GM12878 (cell line): ENCODE results near the gene DOCK7. TPM values are rescaled to one million over a fixed set of nuclear protein-coding genes. Genes with fewer than 3 reads are reported as not detected.

ENCODE experiments used
- ATAC-seq: fragments of 200-7000 bp; cut with Tn5 transposase; 3 replicates; pipeline ENCODE4 v1.9.1; 2020; ENCODE audit warnings: mild to moderate bottlenecking, moderate library complexity
- BruUV-seq: library from RNA; stranded (reverse); fragments of 400-500 nt; replicated peaks from 2 replicates; lab custom pipeline; 2021; lab: Mats Ljungman, UMichigan
- CTCF ChIA-PET: fragments of 300-600 bp; sonication (Branson Sonifier 250); formaldehyde crosslinking; extraction: SDS; loops from one replicate; lab custom pipeline; 2021; ENCODE audit warnings: inconsistent platforms; lab: Yijun Ruan, JAX
- POLR2A ChIA-PET: fragments of 350-600 bp; formaldehyde crosslinking; extraction: SDS; loops from one replicate; lab custom pipeline; 2021; ENCODE audit warnings: inconsistent platforms; lab: Charles Lee
- RAD21 ChIA-PET: fragments of 300-600 bp; sonication (Branson Sonifier 250); formaldehyde crosslinking; loops from one replicate; lab custom pipeline; 2023; ENCODE audit warnings: antibody characterized with exemption; ENCODE audit not compliant: unreplicated experiment; lab: Charles Lee
- SMC1A ChIA-PET: fragments of 300-600 bp; sonication (Branson Sonifier 250); formaldehyde crosslinking; loops from one replicate; lab custom pipeline; 2023; ENCODE audit not compliant: unreplicated experiment, uncharacterized antibody; lab: Charles Lee
- DNase-seq: peaks from one replicate; pipeline ENCODE4 v3.0.0-alpha.2; 2011; ENCODE audit warnings: low read depth, low spot score
- FAIRE-seq: peaks from 3 replicates; lab custom pipeline; 2011; peaks lifted over from hg19 to GRCh38; lab: Jason Lieb, UNC
- H2AFZ ChIP-seq: 2 replicates; pipeline ENCODE4 v1.6.0; 2011; ENCODE audit warnings: low read depth, low read length, control low read depth; ENCODE audit not compliant: control insufficient read depth
- H3K27ac ChIP-seq: 2 replicates; pipeline ENCODE4 v1.5.1; 2011; ENCODE audit warnings: control low read depth; ENCODE audit not compliant: control insufficient read depth, insufficient read depth
- H3K27me3 ChIP-seq, 2 experiments: replicated peaks in 1 of 2; 2 replicates each; pipeline versions ENCODE4 v1.6.0 to v1.6.1; 2011; ENCODE audit warnings: low read length in 1 of 2; ENCODE audit not compliant: control insufficient read depth in 2 of 2, insufficient read depth in 2 of 2
- H3K36me3 ChIP-seq, 2 experiments: 2 replicates each; pipeline ENCODE4 v1.5.1; 2011; ENCODE audit warnings: low read length in 1 of 2; ENCODE audit not compliant: control insufficient read depth in 2 of 2, insufficient read depth in 2 of 2
- H3K4me1 ChIP-seq: 2 replicates; pipeline ENCODE4 v1.6.1; 2011; ENCODE audit warnings: mild to moderate bottlenecking, low read length, moderate library complexity, mixed read lengths; ENCODE audit not compliant: control insufficient read depth, insufficient read depth
- H3K4me2 ChIP-seq: 2 replicates; pipeline ENCODE4 v1.6.0; 2011; ENCODE audit warnings: control low read depth; ENCODE audit not compliant: control insufficient read depth, insufficient read depth
- H3K4me3 ChIP-seq: fragments of 200-600 bp; sonication (generic); 2 replicates; pipeline ENCODE4 v1.5.1; 2016
- H3K79me2 ChIP-seq: 2 replicates; pipeline ENCODE4 v1.6.0; 2011; ENCODE audit warnings: low read length; ENCODE audit not compliant: control insufficient read depth, insufficient read depth
- H3K9ac ChIP-seq: 2 replicates; pipeline ENCODE4 v1.8.0; 2011; ENCODE audit warnings: low read length, control low read depth, mixed read lengths; ENCODE audit not compliant: control insufficient read depth, insufficient read depth
- H3K9me3 ChIP-seq: replicated peaks from 3 replicates; pipeline ENCODE4 v1.5.1; 2011; ENCODE audit warnings: mild to moderate bottlenecking, low read length; ENCODE audit not compliant: control insufficient read depth, insufficient read depth
- H4K20me1 ChIP-seq: 2 replicates; pipeline ENCODE4 v1.6.0; 2011; ENCODE audit not compliant: control insufficient read depth, insufficient read depth
- BHLHE40 ChIP-seq, 2 experiments: fragments of 450-650 bp in 1 of 2; IDR thresholded peaks; 2 replicates each; pipeline ENCODE4 v1.6.1; 2011 to 2017; ENCODE audit warnings: low read depth in 2 of 2, borderline replicate concordance in 1 of 2, improper control_type of control experiment in 1 of 2, low read length in 1 of 2, mild to moderate bottlenecking in 1 of 2
- CBFB ChIP-seq: IDR thresholded peaks from 2 replicates; pipeline ENCODE4 v1.6.1; 2016; ENCODE audit warnings: antibody characterized with exemption, low read depth
- CHD2 ChIP-seq: IDR thresholded peaks from 2 replicates; pipeline ENCODE4 v1.6.1; 2011; ENCODE audit warnings: low read depth, low read length, improper control_type of control experiment, borderline replicate concordance
- CREB1 ChIP-seq: IDR thresholded peaks from 2 replicates; pipeline ENCODE4 v1.6.1; 2012; ENCODE audit warnings: low read depth, mild to moderate bottlenecking, inconsistent platforms
- CREM ChIP-seq: IDR thresholded peaks from 2 replicates; pipeline ENCODE4 v1.6.1; 2014; ENCODE audit warnings: antibody characterized with exemption, low read depth
- EZH2 ChIP-seq: IDR thresholded peaks from 2 replicates; pipeline ENCODE4 v1.6.1; 2012; ENCODE audit warnings: low read depth, mild to moderate bottlenecking, control low read depth, inconsistent platforms, low read length, borderline replicate concordance; ENCODE audit not compliant: control insufficient read depth
- FOXM1 ChIP-seq: IDR thresholded peaks from 2 replicates; pipeline ENCODE4 v1.6.1; 2012; ENCODE audit warnings: low read depth, mild to moderate bottlenecking, inconsistent platforms, low read length, moderate library complexity
- HDGF ChIP-seq: fragments of 450-650 bp; IDR thresholded peaks from 2 replicates; pipeline ENCODE4 v1.6.1; 2016; ENCODE audit warnings: antibody characterized with exemption
- IRF4 ChIP-seq: IDR thresholded peaks from 2 replicates; pipeline ENCODE4 v1.6.1; 2011; ENCODE audit warnings: low read depth, low read length
- JUND ChIP-seq: IDR thresholded peaks from 2 replicates; pipeline ENCODE4 v1.6.1; 2012; ENCODE audit warnings: low read depth, mild to moderate bottlenecking, low read length, improper control_type of control experiment, moderate library complexity
- MLLT1 ChIP-seq: fragments of 450-650 bp; IDR thresholded peaks from 2 replicates; pipeline ENCODE4 v1.6.1; 2016; ENCODE audit warnings: mild to moderate bottlenecking
- POLR2AphosphoS5 ChIP-seq: IDR thresholded peaks from 2 replicates; pipeline ENCODE4 v1.6.1; 2011; ENCODE audit warnings: mild to moderate bottlenecking, low read length, inconsistent platforms
- SMARCA5 ChIP-seq: fragments of 450-650 bp; IDR thresholded peaks from 2 replicates; pipeline ENCODE4 v1.6.1; 2017; ENCODE audit warnings: mild to moderate bottlenecking
- SRF ChIP-seq, 2 experiments: IDR thresholded peaks; 2 replicates each; pipeline ENCODE4 v1.6.1; 2011; ENCODE audit warnings: low read depth in 2 of 2, low read length in 2 of 2, mild to moderate bottlenecking in 1 of 2, moderate library complexity in 1 of 2
- STAT3 ChIP-seq: IDR thresholded peaks from 2 replicates; pipeline ENCODE4 v1.6.1; 2011; ENCODE audit warnings: low read depth, low read length, improper control_type of control experiment
- TARDBP ChIP-seq: IDR thresholded peaks from 2 replicates; pipeline ENCODE4 v1.6.1; 2016; ENCODE audit warnings: borderline replicate concordance
- TCF3 ChIP-seq: IDR thresholded peaks from 2 replicates; pipeline ENCODE4 v1.6.1; 2012; ENCODE audit warnings: low read depth, mild to moderate bottlenecking, low read length, borderline replicate concordance; ENCODE audit not compliant: insufficient read depth
- ZZZ3 ChIP-seq: IDR thresholded peaks from 2 replicates; pipeline ENCODE4 v1.6.1; 2011; ENCODE audit warnings: low read depth; ENCODE audit not compliant: control insufficient read depth, insufficient read length
- WGBS: methylation state at CpG from one replicate; pipeline ENCODE4 v1.1.6; 2016; ENCODE audit warnings: low lambda C conversion rate; ENCODE audit not compliant: insufficient replicate concordance, insufficient coverage; ENCODE audit errors: missing lambda C conversion rate; 5-methylcytosine and 5-hydroxymethylcytosine counted together
- in situ Hi-C: fragments of 300-500 bp; cut with MboI; formaldehyde crosslinking; loops from 9 replicates; pipeline ENCODE4 v1.14.3; 2018; ENCODE audit warnings: mixed read lengths
- intact Hi-C: fragments of 100-400 bp; cut with micrococcal nuclease; formaldehyde crosslinking; loops from one replicate; pipeline ENCODE4 v1.14.2; 2022; ENCODE audit not compliant: unreplicated experiment
- polyA plus RNA-seq, 11 experiments: library from polyadenylated mRNA; depleted of rRNA in 4 of 11; unstranded in 6 of 11; stranded (reverse) in 5 of 11; fragments of >200 nt; fragmentation: Nextera tagmentation in 4 of 11; fragmentation: Illumina TruSeq in 1 of 11; extraction: Ambion mirVana in 4 of 11; extraction: Trizol in 1 of 11; gene quantifications; 1 replicate in 1 of 11; 2 replicates in 10 of 11; pipeline versions ENCODE4 v1.2.1 to v1.2.3, GENCODE V29; 2011 to 2016; ENCODE audit warnings: inconsistent platforms in 2 of 11, missing spikeins in 2 of 11, low read depth in 1 of 11
- total RNA-seq, 4 experiments: library from RNA; depleted of rRNA in 3 of 4; stranded (reverse); fragments of >200 nt in 3 of 4; fragmentation: Illumina TruSeq in 1 of 4; extraction: Trizol in 1 of 4; gene quantifications; 2 replicates each; pipeline versions ENCODE4 v1.2.1 to v1.2.3, GENCODE V29; 2013 to 2021
- TF ChIP-seq, protein P1 (sequence below): fragments of 450-650 bp; IDR thresholded peaks from 2 replicates; pipeline ENCODE4 v1.6.1; 2017; ENCODE audit warnings: borderline replicate concordance

Gene DOCK7
- total and polyA plus RNA-seq, 10 of the 15 experiments (the other 5 are each of a cell fraction or from before 2014, with no cell fraction given), result 4.8 to 34.6 (median 26.9) TPM

DNA sequence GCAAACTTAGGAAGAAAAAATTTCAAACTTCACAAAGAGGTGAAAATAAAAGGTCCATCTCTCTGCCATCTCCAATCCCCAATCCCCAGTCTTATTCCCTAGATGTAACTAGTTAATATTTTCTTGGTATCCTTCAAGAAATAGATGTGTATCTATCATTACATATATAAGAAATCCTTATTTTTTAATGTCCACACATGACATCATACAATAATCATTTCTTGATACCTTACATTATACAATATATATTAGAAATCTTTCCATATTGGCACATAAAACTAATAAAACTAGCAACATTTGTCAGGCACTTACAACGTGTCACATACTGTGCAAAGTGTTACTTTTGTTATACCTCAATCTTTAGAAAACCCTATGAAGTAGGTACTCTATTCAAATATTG, 16.2 kb downstream of the DOCK7 start (continued):
- TF ChIP-seq JUND (no peak), IRF4 (no peak), CREB1 (no peak), CHD2 (no peak), POLR2AphosphoS5 (no peak), MLLT1 (no peak), HDGF (no peak)

DNA sequence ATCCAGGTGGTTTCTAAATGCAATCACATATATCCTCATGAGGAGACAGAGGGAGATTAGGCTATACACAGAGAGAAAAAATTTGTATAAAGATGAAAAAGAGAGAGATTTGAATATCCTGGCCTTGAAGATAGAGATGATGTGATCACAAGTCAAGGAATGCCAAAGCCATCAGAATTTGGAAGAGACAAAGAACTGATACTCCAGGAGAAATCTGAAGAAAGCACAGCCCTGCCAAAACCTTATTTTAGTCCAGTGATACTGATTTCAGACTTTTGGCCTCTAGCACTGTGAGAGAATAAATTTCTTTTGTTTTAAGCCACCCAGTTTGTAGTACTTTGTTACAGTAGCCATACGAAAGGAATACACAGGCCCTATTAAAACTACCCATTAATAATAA, 33.4 kb downstream of the DOCK7 start:
- H3K4me2 ChIP-seq, result no peak overlapping the region
- no peaks in the 10 kb centered on the region for H3K27me3 ChIP-seq
- 0 out of 4 replicates have a peak, but pooled peaks cover 0 to 3% of the 10 kb centered on the region in 2 experiments for H3K36me3 ChIP-seq
- ChIA-PET SMC1A (no interaction called here), CTCF (no interaction called here), POLR2A (no interaction called here), RAD21 (no interaction called here)
- intact Hi-C loops, result no loop called here
- no peaks in the 10 kb centered on the region for H3K4me1 ChIP-seq
- H3K9me3 ChIP-seq, result no peaks in the 10 kb centered on the region
- DNase-seq, result no peak
- no peak overlapping the region for H3K9ac ChIP-seq
- no peak overlapping the region for H2AFZ ChIP-seq
- no peak for ATAC-seq
- no peak for TF ChIP-seq CREM
- no peak for TF ChIP-seq BHLHE40 (IDR thresholded peaks at IDR 0.05; ENCODE audit: borderline replicate concordance in 1 of 2, low read depth in 2 of 2, low read length in 1 of 2)
- no peak for TF ChIP-seq ZZZ3
- TF ChIP-seq, protein P1, sequence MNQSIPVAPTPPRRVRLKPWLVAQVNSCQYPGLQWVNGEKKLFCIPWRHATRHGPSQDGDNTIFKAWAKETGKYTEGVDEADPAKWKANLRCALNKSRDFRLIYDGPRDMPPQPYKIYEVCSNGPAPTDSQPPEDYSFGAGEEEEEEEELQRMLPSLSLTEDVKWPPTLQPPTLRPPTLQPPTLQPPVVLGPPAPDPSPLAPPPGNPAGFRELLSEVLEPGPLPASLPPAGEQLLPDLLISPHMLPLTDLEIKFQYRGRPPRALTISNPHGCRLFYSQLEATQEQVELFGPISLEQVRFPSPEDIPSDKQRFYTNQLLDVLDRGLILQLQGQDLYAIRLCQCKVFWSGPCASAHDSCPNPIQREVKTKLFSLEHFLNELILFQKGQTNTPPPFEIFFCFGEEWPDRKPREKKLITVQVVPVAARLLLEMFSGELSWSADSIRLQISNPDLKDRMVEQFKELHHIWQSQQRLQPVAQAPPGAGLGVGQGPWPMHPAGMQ, result no peak
- TF ChIP-seq SRF (IDR thresholded peaks at IDR 0.05; ENCODE audit: low read depth in 2 of 2, low read length in 2 of 2), result no peak
- TF ChIP-seq EZH2, result no peak
- no peak for TF ChIP-seq FOXM1
- no peak for TF ChIP-seq TCF3
- no peak for TF ChIP-seq STAT3
- no peak for TF ChIP-seq TARDBP
- no peak for TF ChIP-seq SMARCA5
- no peak for TF ChIP-seq CBFB
- peaks cover 3% of the 10 kb centered on the region; the same call in 1 of the 2 replicates for H3K79me2 ChIP-seq
- no TSS peak for BruUV-seq
- FAIRE-seq, result no peak
- no peaks in the 10 kb centered on the region for H4K20me1 ChIP-seq
- no peak overlapping the region for H3K4me3 ChIP-seq
- no peak overlapping the region for H3K27ac ChIP-seq
- in situ Hi-C loops, result no loop called here
- WGBS, result 100% methylated on average over 1 of the region's 1 CpG
